NCI-H2227 treated with DMSO at 0.1 percent for 48 hours (cell line): ENCODE results near the gene NXNL1.
"Not testable (repeated sequence)": the region's sequence is repeated elsewhere in the genome, so short reads cannot be mapped to it uniquely, and the experiment has no call there.

ENCODE experiments used
- DNase-seq: peaks from one replicate; lab custom pipeline; 2025; lab: John Stamatoyannopoulos, UW

NXNL1 gene, protein sequence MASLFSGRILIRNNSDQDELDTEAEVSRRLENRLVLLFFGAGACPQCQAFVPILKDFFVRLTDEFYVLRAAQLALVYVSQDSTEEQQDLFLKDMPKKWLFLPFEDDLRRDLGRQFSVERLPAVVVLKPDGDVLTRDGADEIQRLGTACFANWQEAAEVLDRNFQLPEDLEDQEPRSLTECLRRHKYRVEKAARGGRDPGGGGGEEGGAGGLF

GRCh38 chr19:17460372-17461230 lies at the start of gene NXNL1:
NXNL1 (minus strand) TSS chr19:17460926; CDS start chr19:17460869, 57 bp downstream.
- DNase-seq = no peak

GRCh38 chr19:17508558-17508933 lies 47.8 kb upstream of the NXNL1 start:
- DNase-seq = not testable (repeated sequence)

DNA sequence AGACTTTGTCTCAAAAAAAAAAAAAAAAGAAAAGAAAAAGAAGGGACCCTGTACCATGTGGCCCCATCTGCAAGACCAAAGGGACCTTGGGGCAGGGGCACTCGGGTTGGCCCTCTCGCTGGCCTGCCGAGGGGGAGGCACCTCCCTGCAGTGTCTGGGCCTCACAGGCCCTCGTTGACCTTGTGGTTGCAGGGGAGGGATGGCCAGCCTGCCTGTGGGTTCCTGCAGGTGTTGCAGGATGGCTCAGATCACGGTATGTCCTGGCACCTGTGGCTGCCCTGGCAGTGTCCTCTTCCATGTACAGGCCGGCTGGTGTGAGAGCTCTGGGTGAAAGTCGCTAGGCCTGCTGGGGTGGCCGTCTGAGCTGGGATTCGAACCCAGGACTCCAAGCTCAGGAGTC lies 46.0 kb upstream of the NXNL1 start:
- DNase-seq = no peak

DNA sequence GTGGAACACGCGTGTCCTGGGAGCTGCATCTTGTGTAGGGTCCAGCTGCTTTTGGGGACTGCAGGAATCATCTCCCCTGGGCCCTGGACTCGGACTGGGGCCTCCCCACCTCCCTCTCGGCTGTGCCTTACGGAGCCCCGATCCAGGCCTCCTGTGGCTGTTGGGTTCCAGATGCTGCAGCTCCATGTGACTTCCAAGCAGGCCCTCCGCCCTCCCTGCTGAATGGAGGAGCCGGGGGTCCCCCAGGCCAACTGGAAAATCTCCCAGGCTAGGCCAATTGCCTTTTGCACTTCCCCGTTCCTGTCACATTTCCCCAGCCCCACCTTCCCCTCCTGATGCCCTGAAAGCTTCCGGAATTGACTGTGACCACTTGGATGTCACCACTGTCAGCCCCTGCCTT lies 44.5 kb upstream of the NXNL1 start:
- DNase-seq = no peak

DNA sequence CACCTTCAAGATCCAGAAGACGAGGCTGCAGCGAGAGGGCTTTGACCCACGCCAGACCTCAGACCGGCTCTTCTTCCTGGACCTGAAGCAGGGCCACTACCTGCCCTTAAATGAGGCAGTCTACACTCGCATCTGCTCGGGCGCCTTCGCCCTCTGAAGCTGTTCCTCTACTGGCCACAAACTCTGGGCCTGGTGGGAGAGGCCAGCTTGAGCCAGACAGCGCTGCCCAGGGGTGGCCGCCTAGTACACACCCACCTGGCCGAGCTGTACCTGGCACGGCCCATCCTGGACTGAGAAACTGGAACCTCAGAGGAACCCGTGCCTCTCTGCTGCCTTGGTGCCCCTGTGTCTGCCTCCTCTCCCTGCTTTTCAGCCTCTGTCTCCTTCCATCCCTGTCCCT lies 43.7 kb upstream of the NXNL1 start:
- DNase-seq = no peak

DNA sequence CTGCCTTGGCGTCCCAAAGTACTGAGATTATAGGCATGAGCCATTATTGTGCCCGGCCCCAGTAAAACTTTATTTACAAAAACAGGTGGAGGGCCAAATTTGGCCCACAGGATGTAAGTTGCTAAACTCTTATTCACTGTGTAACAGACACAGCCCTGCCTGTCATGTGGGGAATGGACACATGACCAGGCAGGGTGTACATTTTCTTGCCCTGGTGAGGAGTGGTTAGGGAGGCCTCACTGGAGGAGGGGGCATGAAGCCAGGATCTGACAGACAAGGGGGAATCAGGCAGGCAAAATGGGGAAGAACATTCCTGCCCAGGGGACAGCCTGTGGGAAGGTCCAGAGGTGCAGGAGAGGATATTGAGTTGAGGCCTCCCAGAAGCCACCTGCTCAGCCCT lies 43.3 kb upstream of the NXNL1 start:
- DNase-seq = no peak

- no peak for DNase-seq
These were observed 42.5 kb upstream of the NXNL1 start for GRCh38 chr19:17503240-17503639.

- no peak for DNase-seq
These were observed 39.9 kb upstream of the NXNL1 start for GRCh38 chr19:17500447-17501198.

- no peak for DNase-seq
These were observed 39.1 kb upstream of the NXNL1 start for GRCh38 chr19:17499648-17500446.

DNA sequence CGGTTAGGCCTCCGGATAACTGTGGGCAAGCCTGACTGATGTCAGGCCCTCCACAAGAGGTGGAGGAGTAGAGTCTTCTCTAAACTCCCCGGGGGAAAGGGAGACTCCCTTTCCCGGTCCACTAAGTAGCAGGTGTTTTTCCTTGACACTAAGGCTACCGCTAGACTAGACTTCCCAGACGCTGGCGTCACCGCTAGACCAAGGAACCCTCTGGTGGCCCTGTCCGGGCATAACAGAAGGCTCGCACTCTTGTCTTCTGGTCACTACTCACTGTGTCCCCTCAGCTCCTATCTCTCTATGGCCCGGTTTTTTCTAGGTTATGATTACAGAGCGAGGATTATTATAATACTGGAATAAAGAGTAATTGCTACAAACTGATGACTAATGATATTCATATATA lies 38.3 kb upstream of the NXNL1 start:
- DNase-seq = not testable (repeated sequence)

- DNase-seq = no peak
These were observed 36.5 kb upstream of the NXNL1 start for GRCh38 chr19:17497149-17497798.

DNA sequence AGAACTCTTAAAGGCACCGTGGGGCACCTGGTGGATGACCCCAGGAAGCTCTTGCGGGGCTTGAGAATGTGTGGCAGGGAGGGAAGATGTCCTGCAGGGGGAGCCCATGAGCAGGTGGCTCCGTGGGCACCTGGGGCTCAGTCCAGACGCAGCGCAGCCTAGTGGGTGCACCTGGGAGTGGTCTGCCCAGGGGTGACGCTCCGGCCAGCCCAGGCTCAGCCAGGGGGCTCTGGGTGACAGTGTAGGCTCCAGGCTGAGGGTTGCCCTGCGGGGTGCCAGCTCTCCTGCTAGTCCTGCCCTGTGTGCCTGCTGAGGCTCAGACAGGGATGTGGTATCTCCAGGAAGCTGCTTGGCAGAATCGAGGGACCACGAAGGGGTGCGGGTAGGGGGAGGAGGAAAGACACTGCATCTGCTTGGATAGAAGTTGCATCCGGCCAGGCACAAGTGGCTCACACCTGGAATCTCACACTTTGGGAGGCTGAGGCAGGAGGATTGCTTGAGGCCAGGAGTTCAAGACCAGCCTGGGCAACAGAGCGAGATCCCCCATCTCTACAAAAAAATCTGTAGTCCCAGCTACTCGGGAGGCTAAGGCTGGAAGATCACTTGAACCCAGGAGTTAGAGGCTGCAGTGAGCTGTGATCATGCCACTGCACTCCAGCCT lies 35.7 kb upstream of the NXNL1 start:
- no peak for DNase-seq

GRCh38 chr19:17495639-17496296 lies 35.0 kb upstream of the NXNL1 start:
- no peak for DNase-seq

GRCh38 chr19:17491287-17491686 lies 30.6 kb upstream of the NXNL1 start:
- no peak for DNase-seq

GRCh38 chr19:17490411-17490810 lies 29.7 kb upstream of the NXNL1 start:
- DNase-seq = no peak

- no peak for DNase-seq
These were observed 28.8 kb upstream of the NXNL1 start for GRCh38 chr19:17489392-17490030.

DNA sequence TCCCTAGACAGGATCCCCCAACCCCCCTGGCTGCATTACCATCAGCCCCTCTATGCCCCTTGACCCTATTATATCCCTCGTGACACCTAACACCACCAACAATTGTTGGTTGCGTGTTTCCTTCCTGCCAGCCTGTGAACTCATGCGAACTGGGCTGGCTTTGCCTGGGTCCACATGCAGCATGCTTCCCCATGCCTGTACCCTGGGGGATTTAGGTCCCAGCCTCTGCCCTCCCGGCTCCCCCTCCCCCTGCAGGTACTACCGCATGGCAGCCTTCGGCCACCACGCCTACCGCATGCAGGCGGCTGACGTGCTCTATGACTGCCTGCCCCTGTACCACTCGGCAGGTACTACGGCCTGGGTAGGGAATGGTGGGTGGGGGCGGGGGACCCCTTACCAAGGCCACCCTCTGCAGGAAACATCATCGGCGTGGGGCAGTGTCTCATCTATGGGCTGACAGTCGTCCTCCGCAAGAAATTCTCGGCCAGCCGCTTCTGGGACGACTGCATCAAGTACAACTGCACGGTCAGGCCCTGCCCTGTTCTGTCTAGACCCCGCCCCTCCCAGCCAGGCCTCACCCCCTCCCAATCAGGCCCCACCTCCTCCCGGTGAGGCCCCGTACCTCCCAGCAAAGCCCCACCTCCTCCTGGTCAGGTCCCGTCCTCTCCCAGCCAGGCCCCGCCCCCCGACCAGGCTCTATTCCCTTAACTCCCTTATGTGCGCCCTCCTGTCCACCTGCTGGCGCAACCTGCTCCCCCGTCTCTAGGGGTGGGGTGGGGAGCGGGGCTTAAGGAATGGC lies 28.1 kb upstream of the NXNL1 start:
- DNase-seq = no peak

GRCh38 chr19:17487284-17488121 lies 26.8 kb upstream of the NXNL1 start:
- DNase-seq = no peak
